Prostate gland (tissue), 2 donors: ENCODE measurements around the gene RTN4RL2. TPM values are rescaled to one million over a fixed set of nuclear protein-coding genes. Genes with fewer than 3 reads are reported as not detected.

Source experiments
- DNase-seq: peaks from one replicate; pipeline ENCODE4 v3.0.0-alpha.2; 2019; ENCODE audit warnings: low spot score
- H3K27ac ChIP-seq, 2 donors: fragments of 200-600 bp; sonication (generic); 2 replicates each; pipeline ENCODE4 v1.5.1; 2017 to 2019
- H3K27me3 ChIP-seq: fragments of 200-600 bp; sonication (generic); replicated peaks from 2 replicates; pipeline ENCODE4 v1.5.1; 2019; ENCODE audit not compliant: insufficient read depth
- H3K36me3 ChIP-seq, 2 donors: fragments of 200-600 bp; sonication (generic); 1 replicate in 1 of 2; 2 replicates in 1 of 2; pipeline versions ENCODE4 v1.5.1 to v1.8.1; 2017 to 2019
- H3K4me1 ChIP-seq: fragments of 200-600 bp; sonication (generic); replicated peaks from 2 replicates; pipeline ENCODE4 v1.5.1; 2019
- H3K4me3 ChIP-seq, 2 donors: fragments of 200-600 bp; sonication (generic); 2 replicates each; pipeline ENCODE4 v1.5.1; 2017 to 2019
- H3K9me3 ChIP-seq: fragments of 200-600 bp; sonication (generic); 2 replicates; pipeline ENCODE4 v1.5.1; 2017
- POLR2A ChIP-seq: fragments of 450-650 bp; IDR thresholded peaks from one replicate; pipeline ENCODE4 v1.6.1; 2016; ENCODE audit warnings: antibody characterized with exemption, mild to moderate bottlenecking
- POLR2AphosphoS5 ChIP-seq: sonication (generic); formaldehyde crosslinking; IDR thresholded peaks from one replicate; pipeline ENCODE4 v1.6.1; 2017; ENCODE audit warnings: antibody characterized with exemption
- WGBS: methylation state at CpG from one replicate; pipeline ENCODE4 v1.1.5; 2018; 5-methylcytosine and 5-hydroxymethylcytosine counted together
- intact Hi-C: fragments of 100-400 bp; cut with DNase I; formaldehyde crosslinking; loops from one replicate; pipeline ENCODE4 v1.14.2; 2022
- total RNA-seq, 2 donors: library from RNA; depleted of rRNA; stranded (reverse); fragments of >200 nt; gene quantifications; one replicate each; pipeline ENCODE4 v1.1.0, GENCODE V29; 2016
- TF ChIP-seq, protein P1 (sequence below), 4 experiments: fragments of 200-600 bp in 2 of 4; fragments of 450-650 bp in 2 of 4; sonication (generic) in 2 of 4; IDR thresholded peaks; 1 replicate in 3 of 4; 2 replicates in 1 of 4; pipeline ENCODE4 v1.5.1; 2016 to 2019; ENCODE audit warnings: antibody characterized with exemption in 4 of 4, mild to moderate bottlenecking in 2 of 4, moderate library complexity in 2 of 4

RTN4RL2 gene
- total RNA-seq, 2 donors from 2014 or later, result 0.51 to 2.0 TPM

DNA sequence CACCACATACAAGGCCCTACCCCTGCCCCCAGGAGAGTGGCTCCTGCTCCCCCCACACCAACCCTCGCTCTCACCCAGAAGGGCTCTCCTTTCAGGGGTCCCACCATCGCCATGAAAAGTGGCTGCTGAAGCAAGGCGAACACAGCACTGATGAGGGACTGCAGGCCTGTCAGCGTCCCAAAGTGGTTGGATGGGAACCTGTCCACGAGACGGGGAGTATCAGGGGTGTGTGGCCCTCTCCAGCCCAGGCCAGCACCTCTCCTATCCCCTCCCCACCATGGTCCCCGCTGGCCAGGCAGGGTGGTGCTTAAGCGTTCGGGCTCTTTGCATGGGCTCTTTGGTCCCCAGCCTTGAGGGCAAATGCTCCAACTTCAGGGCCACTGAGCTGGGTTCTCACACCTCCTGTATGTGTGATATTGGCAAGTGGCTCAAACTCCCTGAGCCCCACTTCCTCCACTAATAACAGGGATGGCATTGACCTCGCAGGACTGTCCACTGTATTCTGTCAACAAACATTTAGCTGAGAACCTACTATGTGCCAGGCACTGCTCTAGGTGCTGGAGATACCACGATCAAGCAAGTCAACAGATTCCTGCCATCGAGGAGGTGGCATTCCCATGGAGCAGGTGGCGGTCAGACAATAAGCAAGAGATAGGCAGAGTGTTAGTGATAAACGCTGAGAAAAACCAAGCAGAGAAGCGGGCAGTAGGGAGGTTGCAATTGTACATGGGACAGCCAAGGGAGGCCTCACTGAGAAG, 26.9 kb downstream of the RTN4RL2 start:
- TF ChIP-seq POLR2A (no peak), POLR2AphosphoS5 (no peak)
- TF ChIP-seq, protein P1, sequence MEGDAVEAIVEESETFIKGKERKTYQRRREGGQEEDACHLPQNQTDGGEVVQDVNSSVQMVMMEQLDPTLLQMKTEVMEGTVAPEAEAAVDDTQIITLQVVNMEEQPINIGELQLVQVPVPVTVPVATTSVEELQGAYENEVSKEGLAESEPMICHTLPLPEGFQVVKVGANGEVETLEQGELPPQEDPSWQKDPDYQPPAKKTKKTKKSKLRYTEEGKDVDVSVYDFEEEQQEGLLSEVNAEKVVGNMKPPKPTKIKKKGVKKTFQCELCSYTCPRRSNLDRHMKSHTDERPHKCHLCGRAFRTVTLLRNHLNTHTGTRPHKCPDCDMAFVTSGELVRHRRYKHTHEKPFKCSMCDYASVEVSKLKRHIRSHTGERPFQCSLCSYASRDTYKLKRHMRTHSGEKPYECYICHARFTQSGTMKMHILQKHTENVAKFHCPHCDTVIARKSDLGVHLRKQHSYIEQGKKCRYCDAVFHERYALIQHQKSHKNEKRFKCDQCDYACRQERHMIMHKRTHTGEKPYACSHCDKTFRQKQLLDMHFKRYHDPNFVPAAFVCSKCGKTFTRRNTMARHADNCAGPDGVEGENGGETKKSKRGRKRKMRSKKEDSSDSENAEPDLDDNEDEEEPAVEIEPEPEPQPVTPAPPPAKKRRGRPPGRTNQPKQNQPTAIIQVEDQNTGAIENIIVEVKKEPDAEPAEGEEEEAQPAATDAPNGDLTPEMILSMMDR (IDR thresholded peaks at IDR 0.05), result no peak
- H3K4me3 ChIP-seq, result no peak overlapping the region
- DNase-seq, result no peak
- no peaks in the 10 kb centered on the region for H3K9me3 ChIP-seq
- intact Hi-C loops, result no loop called here
- H3K27me3 ChIP-seq, result no peaks in the 10 kb centered on the region
- H3K27ac ChIP-seq, result no peak overlapping the region
- H3K4me1 ChIP-seq, result peaks cover 7% of the 10 kb centered on the region
- H3K36me3 ChIP-seq, result no peaks in the 10 kb centered on the region
- whole genome bisulfite sequencing, result 93% methylated on average over 15 of the region's 15 CpGs

DNA sequence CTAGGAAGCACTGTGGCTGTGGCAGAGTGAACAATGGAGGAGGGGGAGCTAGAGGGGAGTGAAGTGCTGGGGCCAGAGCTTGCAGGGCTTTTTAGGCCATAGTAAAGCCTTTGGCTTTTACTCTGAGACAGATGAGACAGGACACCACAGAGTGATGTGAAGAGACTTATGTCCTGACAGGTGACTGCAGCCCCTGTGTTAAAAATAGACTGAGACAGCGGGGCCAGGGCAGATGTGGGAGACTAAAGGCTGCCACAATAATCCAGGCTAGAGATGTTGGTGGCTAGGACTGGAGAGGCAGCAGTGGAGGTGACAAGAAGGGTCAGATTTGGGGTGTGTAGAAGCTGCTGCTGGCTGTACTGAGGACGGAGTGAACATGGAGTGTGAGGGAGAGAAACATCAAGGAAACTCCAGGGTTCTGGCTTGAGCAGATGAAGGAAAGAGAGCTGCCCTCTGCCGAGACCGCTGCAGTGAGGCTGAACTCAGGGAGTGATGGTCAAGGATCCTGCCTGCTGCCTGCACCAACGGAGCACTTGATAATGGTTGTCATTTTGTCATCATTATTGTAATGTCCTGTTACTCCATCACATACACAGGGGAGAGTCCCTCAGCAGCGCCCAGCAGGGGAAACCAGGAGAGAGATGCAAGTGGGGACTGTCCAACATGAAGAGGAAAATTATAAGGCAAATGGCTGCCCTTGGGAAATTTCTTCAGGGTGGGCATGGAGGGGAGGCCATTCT, 27.8 kb downstream of the RTN4RL2 start:
- Histone ChIP-seq H3K27ac (no peak overlapping the region), H3K4me1 (peaks cover 4% of the 10 kb centered on the region), H3K27me3 (no peaks in the 10 kb centered on the region), H3K9me3 (no peaks in the 10 kb centered on the region), H3K4me3 (no peak overlapping the region), H3K36me3 (no peaks in the 10 kb centered on the region)
- TF ChIP-seq POLR2AphosphoS5 (no peak), POLR2A (no peak)
- TF ChIP-seq, protein P1 (IDR thresholded peaks at IDR 0.05), result no peak
- DNase-seq, result no peak
- 81% methylated on average over 6 of the region's 6 CpGs for WGBS
- intact Hi-C loops, result no loop called here

DNA sequence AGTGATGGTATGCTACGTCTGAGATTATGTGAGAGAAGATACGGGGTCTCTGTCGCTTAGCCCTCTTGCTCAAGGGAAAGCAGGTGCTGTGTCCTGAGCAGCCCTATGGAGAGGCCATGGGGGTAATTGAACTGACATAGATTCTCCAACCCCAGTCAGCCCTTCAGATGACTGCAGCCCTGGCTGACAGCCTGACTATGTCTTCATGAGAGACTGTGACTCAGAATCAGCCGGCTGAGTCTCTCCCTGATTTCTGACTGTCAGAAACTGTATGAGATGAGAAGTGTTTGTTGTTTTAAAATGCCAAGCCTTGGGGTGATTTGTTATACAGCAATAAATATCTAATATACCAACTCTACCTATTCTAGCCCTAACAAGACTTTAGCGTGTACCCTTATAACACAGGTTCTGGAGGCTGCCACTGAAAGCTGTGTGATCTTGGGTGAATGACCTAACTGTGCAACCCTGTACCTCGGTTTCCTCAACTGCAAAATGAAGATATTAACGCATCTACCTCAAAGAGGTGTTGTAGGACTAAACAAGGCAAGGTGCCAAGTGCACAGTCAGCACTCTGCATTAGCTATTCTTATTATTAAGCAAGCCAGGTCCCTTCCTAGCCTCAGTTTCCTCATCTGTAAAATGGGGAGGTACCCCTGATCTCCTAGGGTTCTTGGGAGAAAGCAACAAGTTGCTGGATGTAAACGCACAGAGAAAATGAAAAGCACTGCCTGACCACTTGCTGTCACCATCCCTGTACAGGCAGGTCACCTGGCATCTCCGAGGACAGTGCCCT, 30.3 kb downstream of the RTN4RL2 start:
- Histone ChIP-seq H3K4me1 (no peaks in the 10 kb centered on the region), H3K9me3 (no peaks in the 10 kb centered on the region), H3K36me3 (no peaks in the 10 kb centered on the region), H3K27ac (no peak overlapping the region), H3K4me3 (no peak overlapping the region), H3K27me3 (no peaks in the 10 kb centered on the region)
- WGBS, result 88% methylated on average over 9 of the region's 9 CpGs
- no peak for DNase-seq
- TF ChIP-seq, protein P1 (IDR thresholded peaks at IDR 0.05), result no peak
- TF ChIP-seq POLR2A, result no peak
- TF ChIP-seq POLR2AphosphoS5, result no peak
- intact Hi-C loops, result loop anchor here (5.0 to 10.0 kb wide), 2 partner anchors 37 to 154 kb away; partner anchors contain the start of gene YPEL4

DNA sequence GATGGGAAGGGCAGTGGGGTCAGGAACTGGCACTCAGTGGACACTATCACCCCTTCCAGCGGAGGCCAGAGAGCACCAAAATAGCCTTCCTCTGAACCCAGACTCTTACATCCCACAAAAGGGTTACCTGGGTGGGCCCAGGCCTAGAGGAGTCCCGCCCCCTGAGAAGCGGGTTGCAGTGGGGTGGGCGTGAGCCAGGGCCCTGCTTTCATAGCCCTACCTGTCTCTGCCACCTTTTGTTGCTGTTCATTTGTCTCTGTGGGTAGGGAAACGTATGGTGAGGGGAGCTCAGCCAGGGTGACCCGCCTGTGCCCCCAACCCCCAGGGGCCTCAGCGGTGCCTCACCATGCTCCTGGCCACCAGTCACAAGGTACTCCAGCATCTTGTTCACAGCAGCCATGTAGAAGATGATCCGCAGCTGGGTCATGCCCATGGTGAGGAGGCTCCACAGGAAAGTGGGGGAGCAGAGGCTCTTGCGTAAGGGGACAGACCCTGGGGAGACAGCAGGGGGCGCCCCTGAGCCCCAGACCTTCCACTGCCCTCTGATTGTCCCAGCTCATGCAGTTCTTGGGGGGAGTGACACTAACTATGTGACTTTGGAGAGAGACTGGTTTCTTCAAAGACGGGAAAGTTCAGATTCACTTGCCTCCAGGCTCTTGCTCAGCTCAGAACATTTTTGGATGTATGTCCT, 31.2 kb downstream of the RTN4RL2 start:
- H3K27ac ChIP-seq, result no peak overlapping the region
- whole genome bisulfite sequencing, result 76% methylated on average over 11 of the region's 11 CpGs
- no peak overlapping the region for H3K4me3 ChIP-seq
- H3K36me3 ChIP-seq, result no peaks in the 10 kb centered on the region
- no peaks in the 10 kb centered on the region for H3K27me3 ChIP-seq
- no peaks in the 10 kb centered on the region for H3K9me3 ChIP-seq
- DNase-seq, result no peak
- intact Hi-C loops, result loop anchor here (5.0 to 10.0 kb wide), 2 partner anchors 36 to 153 kb away; partner anchors contain the start of gene YPEL4
- TF ChIP-seq POLR2A, result no peak
- TF ChIP-seq, protein P1 (IDR thresholded peaks at IDR 0.05), result peak in 3 of 4 experiments; percentile 24 to 42 (median 34)
- no peak for TF ChIP-seq POLR2AphosphoS5
- H3K4me1 ChIP-seq, result no peaks in the 10 kb centered on the region
